Astrocyte of the cerebellum (primary cell): ENCODE results near the gene WDFY2.
A peak's percentile ranks its signal among the peaks of the same experiment; 100 is the strongest.

Source experiments
- DNase-seq: peaks from one replicate; pipeline ENCODE4 v3.0.0-alpha.2; 2011; ENCODE audit warnings: low read depth
- H3K4me3 ChIP-seq: 2 replicates; pipeline ENCODE4 v1.5.1; 2011; ENCODE audit warnings: mild to moderate bottlenecking, low read depth, low read length, moderate library complexity
- CTCF ChIP-seq: IDR thresholded peaks from 2 replicates; pipeline ENCODE4 v1.5.1; 2012; ENCODE audit warnings: low read length, low read depth, moderate library complexity, mild to moderate bottlenecking; ENCODE audit errors: missing control alignments
- in situ Hi-C: cut with HindIII; loops from 2 replicates; pipeline ENCODE4 v1.10.0; 2017; ENCODE audit warnings: low sequenced_read_pairs

The WDFY2 gene

GRCh38 chr13:51804295-51805172 lies 220.3 kb downstream of the WDFY2 start:
- in situ Hi-C loops: no loop called here
- peak overlapping the region; percentile 65 for H3K4me3 ChIP-seq
- DNase-seq: no peak
- no peak for TF ChIP-seq CTCF

DNA sequence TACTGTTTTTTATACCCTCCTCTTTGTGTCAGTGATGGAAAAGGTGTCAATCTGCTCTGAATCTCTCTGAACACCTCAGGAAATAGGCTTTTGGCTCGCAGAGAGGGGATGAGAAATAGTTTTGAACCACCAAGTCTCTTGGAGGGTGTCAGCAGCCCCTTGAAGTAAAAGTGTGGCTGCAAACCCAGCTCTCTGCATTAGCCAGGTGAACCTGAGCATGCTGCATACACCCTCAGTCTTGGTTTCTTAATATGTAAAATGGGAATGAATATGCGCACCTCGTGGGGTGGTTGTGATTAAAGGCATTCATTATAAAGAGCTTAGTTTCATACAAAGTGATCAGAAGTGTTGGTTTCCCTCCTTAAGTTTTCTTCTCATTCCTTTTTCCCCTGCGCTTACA lies 221.1 kb downstream of the WDFY2 start:
- in situ Hi-C loops: no loop called here
- H3K4me3 ChIP-seq: no peak overlapping the region
- no peak for DNase-seq

DNA sequence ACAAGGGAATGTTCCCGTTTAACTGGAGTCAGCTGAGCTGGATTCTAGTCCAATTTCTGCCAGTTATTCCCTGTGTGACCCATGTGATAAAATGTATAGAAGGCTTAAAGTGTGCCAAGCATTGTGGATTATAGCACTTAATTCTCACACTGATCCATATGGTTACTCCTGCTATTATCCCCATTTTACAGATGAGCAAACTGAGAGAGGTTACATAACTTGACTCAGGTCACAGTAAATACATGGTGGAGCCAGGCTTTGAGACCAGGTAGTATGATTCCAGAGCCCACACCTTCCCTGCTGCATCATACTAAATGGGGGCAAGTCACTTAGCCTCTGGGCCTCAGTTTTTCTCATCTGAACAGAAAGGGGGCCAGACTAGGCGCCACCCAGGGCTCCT lies 221.7 kb downstream of the WDFY2 start:
- no peak overlapping the region for H3K4me3 ChIP-seq
- DNase-seq: no peak
- in situ Hi-C loops: no loop called here
- no peak for TF ChIP-seq CTCF

More for the DNA sequence above, 221.1 kb downstream of the WDFY2 start:
- no peak for TF ChIP-seq CTCF

DNA sequence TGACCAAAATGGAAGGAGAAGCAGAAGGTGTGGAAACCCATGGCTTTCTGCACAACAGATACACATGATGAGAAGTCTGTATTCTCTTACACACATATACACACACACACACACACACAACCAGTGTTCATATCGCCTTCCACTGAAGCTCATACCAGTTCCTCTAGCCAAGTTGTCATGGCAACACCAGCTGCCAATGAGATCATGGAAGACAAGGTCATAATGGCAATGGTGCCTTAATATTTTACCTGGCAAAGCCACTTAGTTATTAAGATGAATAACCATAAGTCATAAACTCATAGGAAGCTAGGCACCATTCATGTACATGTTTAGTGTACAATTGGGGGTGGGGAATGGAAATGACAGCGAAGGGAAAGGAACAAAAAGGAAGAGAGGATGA lies 222.3 kb downstream of the WDFY2 start:
- no peak for DNase-seq
- in situ Hi-C loops: no loop called here
- TF ChIP-seq CTCF: no peak
- no peak overlapping the region for H3K4me3 ChIP-seq

DNA sequence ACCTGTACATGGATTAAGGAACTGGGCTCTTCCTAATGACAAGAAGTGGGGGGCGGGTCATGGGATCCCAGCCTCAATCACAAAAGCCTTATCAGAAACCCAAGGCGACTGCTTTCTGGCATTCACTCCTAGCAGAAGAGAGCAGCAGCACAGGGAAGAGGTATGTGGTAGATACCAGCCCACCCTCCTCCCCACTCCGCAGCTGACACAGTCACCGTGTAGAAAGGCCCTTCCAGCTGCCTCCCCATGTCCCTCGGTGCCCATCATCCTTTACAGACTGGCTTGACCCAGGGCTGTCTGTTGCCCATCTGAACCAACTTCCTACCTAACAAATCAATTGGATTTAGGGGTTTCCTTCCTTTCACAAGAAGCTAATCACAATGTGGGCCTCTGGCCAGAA lies 222.8 kb downstream of the WDFY2 start:
- TF ChIP-seq CTCF: no peak
- no peak for DNase-seq
- in situ Hi-C loops: no loop called here
- no peak overlapping the region for H3K4me3 ChIP-seq

- no peak overlapping the region for H3K4me3 ChIP-seq
- TF ChIP-seq CTCF: no peak
- no peak for DNase-seq
- in situ Hi-C loops: no loop called here
Observed at GRCh38 chr13:51808811-51809210, 224.5 kb downstream of the WDFY2 start.

DNA sequence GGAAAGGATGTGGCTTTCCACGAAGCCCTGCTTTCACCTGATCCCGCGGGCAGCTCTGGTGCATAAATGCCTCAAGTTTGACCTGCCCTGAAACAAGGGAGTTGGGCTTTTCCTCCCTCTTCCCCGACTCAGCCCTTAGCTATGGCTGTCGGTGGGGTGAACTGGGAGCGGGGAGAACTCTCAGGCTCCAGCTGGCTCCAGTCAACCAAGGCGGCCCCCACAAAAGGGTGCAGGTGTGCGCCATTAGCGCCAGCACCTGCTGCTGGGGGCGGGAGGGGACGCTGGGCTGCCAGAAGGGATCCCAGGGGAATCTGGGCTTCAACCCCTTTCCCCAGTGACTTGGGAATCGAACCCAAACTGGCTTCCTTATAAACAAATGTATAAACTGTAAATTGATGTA lies 226.8 kb downstream of the WDFY2 start:
- in situ Hi-C loops: no loop called here
- no peak for DNase-seq

More for the DNA sequence above, 226.8 kb downstream of the WDFY2 start:
- TF ChIP-seq CTCF: no peak
- H3K4me3 ChIP-seq: no peak overlapping the region
